Measurements from ENCODE around the gene INSR.
A peak's percentile ranks its signal among the peaks of the same experiment; 100 is the strongest.

- no peak for TF ChIP-seq CTCF (IDR thresholded peaks at IDR 0.05)
- TF ChIP-seq POLR2AphosphoS5 (IDR thresholded peaks at IDR 0.05) = peak in 1 of 4 donors; percentile 6
These were observed 97.5 kb downstream of the INSR start for GRCh38 chr19:7196763-7197118.
